Fibroblast of skin of right biceps (primary cell): ENCODE results near the gene TFIP11.

Experiments used
- DNase-seq: peaks from one replicate; pipeline ENCODE4 v3.0.0-alpha.2; 2013

TFIP11 gene

DNA sequence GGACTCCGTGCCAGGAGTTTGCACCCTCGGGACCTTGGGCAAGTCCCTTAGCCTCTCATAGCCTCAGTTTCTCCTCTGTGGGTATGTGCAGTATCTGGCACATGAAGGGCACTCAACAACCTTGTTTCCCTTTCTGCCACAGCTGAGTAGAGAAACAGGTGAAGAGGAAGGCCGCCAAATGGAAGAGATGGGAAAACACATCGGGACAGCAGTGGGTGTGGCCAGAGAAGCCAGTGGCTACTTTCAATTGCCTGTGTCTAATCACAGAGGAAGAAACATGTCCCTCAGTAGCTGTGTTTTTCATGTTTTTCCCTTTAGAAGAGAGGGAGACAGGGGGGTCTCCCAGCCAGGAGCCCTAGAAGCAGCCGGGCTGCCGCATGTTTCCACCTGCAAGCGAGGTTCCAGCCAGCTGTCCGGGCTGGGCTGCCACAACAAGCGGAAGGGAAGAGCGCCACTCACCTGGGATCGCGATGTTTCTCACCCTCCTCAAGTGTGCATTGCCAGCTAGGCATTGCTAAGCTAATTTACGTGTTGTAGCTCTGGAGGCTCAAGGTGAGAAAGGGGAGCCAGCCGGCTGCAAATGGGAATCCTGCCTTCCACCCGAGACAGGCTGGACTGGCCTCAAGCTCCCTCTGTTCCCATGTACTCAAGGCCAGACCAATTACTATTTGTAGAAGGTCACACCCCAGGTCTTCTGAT, 66.5 kb downstream of the TFIP11 start:
- no peak for DNase-seq

DNA sequence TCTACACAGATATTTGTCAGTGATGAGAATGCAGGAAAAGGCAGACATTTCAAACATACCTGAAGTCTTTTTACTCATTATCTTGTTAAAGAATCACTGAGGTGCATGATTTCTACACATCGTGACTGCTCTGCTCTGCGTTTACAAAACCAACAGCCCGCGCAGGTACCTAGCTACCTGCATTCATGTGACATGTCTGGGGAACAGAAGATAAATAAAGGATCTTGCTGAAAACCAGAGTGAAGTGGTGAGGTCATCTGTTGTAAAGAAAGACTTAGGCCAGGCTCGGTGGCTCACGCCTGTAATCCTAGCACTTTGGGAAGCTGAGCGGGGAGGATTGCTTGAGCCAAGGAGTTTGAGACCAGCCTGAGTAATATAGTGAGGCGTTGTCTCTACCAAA, 67.5 kb downstream of the TFIP11 start:
- no peak for DNase-seq

DNA sequence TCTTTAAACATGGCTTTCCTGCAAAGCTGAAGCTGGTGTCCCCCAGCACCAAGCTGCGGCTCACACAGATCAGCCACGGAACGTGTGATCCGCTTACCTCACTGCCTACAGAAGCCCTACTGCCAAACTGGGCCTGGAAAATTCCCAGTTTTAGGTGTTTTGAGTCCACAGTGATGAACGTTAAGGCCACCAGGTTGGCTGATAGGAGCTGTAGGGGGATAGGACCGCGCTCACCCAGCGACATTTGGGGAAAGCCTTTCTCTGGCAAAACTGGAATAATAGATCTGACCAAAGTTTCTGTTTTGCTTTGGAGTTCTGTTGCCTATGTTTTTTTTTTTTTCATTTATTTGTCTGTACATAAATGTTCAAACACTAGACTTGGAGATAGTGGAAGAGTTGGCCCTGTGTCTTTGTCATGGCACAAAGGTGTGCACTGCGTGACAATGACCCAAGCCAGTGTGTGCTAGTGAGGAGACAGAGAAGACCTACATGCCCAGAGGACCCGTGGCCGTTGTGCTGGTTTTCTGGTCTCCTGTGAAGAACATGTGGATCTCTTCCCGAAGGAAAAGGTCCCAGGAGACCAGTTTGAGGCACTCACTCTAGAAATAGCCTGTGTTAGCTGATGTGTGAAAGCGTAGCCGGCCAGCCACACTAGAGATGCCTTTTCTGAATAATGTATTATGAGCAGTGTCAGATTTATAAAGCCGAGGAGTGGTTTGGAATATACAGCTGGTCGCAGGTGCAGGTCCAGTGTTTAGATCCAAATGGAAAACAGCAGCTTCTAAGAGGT, 68.2 kb downstream of the TFIP11 start:
- DNase-seq: no peak

DNA sequence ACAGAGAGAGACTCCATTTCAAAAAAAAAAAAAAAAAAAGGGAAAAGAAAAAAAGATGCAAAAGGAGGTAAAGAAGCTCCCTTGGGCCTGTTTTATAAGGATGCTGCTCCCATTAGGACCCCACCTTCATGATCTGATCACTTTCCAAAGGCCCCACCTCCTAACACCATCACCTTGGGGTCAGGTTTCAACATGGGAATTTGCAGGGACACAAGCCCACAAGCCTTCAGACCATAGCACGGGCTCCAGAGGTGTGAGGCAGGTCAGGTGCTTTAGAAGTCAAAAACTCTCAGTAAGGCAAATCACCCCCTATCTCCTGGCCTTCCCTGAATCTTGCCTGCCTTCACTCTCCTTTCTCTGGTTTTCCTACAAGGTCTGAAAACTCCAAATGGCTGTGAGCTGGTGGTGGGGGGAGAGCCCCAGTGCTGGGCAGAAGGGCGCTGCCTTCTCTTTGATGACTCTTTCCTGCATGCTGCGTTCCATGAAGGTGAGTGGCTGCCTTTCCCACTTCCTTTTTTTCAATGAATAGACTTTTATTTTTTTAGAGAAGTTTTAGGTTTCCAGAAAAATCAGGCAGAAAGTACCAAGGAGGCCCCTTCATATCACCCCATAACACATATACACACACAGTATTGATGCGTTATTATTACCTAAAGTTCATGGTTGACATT, 70.1 kb downstream of the TFIP11 start:
- peak; percentile 11 for DNase-seq
